Memory B cell (primary cell): ENCODE results near the gene HSD17B1.
A peak's percentile ranks its signal among the peaks of the same experiment; 100 is the strongest.

ENCODE experiments used
- ATAC-seq: fragments of 150-1000 bp; cut with Tn5 transposase; 2 replicates; pipeline ENCODE4 v1.10.0; 2021; ENCODE audit warnings: low read depth, mild to moderate bottlenecking, moderate library complexity
- DNase-seq, 2 donors: peaks; one replicate each; pipeline ENCODE4 v3.0.0; 2022; ENCODE audit warnings: low spot score in 2 of 2
- H3K27ac Mint-ChIP-seq: one replicate; pipeline ENCODE4 v1.8.0; 2022; ENCODE audit warnings: mild to moderate bottlenecking, moderate library complexity, mixed read lengths
- H3K27me3 Mint-ChIP-seq: one replicate; pipeline ENCODE4 v1.8.0; 2022; ENCODE audit warnings: mixed read lengths
- H3K36me3 Mint-ChIP-seq: one replicate; pipeline ENCODE4 v1.8.0; 2022; ENCODE audit warnings: mild to moderate bottlenecking, mixed read lengths
- H3K4me1 Mint-ChIP-seq: one replicate; pipeline ENCODE4 v1.8.0; 2022; ENCODE audit warnings: mixed read lengths
- H3K4me3 Mint-ChIP-seq: one replicate; pipeline ENCODE4 v1.8.0; 2022; ENCODE audit warnings: mild to moderate bottlenecking, moderate library complexity, mixed read lengths
- H3K9me3 Mint-ChIP-seq: one replicate; pipeline ENCODE4 v1.8.0; 2022; ENCODE audit warnings: mixed read lengths

Gene HSD17B1

GRCh38 chr17:42563143-42563509 lies 10.4 kb downstream of the HSD17B1 start:
- peaks cover 26% of the 10 kb centered on the region for H3K4me1 Mint-ChIP-seq
- H3K9me3 Mint-ChIP-seq: no peaks in the 10 kb centered on the region
- DNase-seq: no peak
- no peak for ATAC-seq
- peaks cover 2% of the 10 kb centered on the region for H3K36me3 Mint-ChIP-seq
- no peaks in the 10 kb centered on the region for H3K27me3 Mint-ChIP-seq
- H3K27ac Mint-ChIP-seq: peak overlapping the region; percentile 90
- H3K4me3 Mint-ChIP-seq: peak overlapping the region; percentile 94

DNA sequence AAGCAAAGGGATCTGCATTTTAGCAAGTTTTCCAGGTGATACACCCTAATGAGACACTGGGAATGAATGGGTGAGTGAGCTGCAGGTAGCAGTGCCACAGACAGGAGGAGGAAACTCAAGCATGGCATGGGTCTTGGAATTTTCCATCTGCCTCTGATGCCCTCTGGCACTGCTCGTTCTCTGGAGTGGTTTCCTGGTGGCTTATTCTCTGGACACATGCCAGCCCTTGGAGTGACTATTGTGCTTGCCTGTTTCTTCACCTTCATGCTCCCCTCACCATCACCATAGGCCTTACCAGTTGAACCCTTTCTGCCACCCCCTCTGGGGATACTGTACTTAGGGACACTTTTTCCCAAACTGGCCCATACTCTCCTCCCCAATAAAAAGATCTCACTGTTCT lies 10.8 kb downstream of the HSD17B1 start:
- Mint-ChIP-seq H3K27ac (peak overlapping the region; percentile 72), H3K9me3 (no peaks in the 10 kb centered on the region), H3K4me1 (peaks cover 26% of the 10 kb centered on the region), H3K36me3 (peaks cover 2% of the 10 kb centered on the region), H3K4me3 (peak overlapping the region; percentile 94), H3K27me3 (no peaks in the 10 kb centered on the region)
- ATAC-seq: no peak
- no peak for DNase-seq

DNA sequence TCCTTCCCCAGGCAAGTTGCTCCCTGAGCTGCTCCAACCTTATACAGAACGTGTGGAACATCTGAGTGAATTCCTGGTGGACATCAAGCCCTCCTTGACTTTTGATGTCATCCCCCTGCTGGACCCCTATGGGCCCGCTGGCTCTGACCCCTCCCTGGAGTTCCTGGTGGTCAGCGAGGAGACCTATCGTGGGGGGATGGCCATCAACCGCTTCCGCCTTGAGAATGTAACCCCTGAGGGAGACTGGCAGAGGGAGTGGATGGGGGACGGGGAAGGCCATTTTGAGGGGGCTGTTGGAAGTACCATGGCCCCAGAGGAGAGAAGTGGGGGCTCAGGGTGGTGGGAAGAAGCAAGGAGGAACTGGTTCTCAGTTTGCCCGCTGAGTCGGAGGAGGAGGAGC lies 11.2 kb downstream of the HSD17B1 start:
- H3K9me3 Mint-ChIP-seq: no peaks in the 10 kb centered on the region
- H3K4me1 Mint-ChIP-seq: peaks cover 29% of the 10 kb centered on the region
- peak overlapping the region; percentile 94 for H3K4me3 Mint-ChIP-seq
- no peaks in the 10 kb centered on the region for H3K27me3 Mint-ChIP-seq
- peak overlapping the region; percentile 72 for H3K27ac Mint-ChIP-seq
- no peak for DNase-seq
- peaks cover 5% of the 10 kb centered on the region for H3K36me3 Mint-ChIP-seq
- no peak for ATAC-seq

DNA sequence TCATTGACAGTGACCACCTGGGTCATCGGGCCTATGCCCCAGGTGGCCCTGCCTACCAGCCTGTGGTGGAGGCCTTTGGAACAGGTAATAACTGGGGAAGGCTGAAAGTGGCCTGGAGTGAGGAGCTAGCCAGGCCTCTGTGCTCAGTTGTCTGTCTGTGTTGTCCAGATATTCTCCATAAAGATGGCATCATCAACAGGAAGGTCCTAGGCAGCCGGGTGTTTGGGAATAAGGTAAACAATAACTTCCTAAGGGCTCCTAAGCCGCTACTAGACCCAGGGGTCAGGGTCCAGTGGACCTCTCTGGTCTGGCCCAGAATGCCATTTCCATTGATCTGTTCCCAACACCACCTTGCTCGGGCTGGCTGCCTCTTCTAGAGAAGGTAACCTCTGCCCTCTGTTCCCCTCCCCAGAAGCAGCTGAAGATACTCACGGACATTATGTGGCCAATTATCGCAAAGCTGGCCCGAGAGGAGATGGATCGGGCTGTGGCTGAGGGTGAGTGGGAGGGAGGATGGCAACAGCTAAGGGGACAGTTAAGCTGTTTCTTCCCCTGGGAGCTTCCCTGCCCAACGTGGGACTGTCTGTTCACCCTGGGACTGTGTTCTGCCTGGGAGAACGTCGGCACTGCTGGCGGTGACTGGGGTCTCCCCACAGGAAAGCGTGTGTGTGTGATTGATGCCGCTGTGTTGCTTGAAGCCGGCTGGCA lies 12.2 kb downstream of the HSD17B1 start:
- DNase-seq: no peak
- peaks cover 31% of the 10 kb centered on the region for H3K4me1 Mint-ChIP-seq
- no peak overlapping the region for H3K4me3 Mint-ChIP-seq
- no peaks in the 10 kb centered on the region for H3K9me3 Mint-ChIP-seq
- H3K27me3 Mint-ChIP-seq: no peaks in the 10 kb centered on the region
- H3K27ac Mint-ChIP-seq: peak overlapping the region; percentile 14
- ATAC-seq: no peak
- peaks cover 5% of the 10 kb centered on the region for H3K36me3 Mint-ChIP-seq

DNA sequence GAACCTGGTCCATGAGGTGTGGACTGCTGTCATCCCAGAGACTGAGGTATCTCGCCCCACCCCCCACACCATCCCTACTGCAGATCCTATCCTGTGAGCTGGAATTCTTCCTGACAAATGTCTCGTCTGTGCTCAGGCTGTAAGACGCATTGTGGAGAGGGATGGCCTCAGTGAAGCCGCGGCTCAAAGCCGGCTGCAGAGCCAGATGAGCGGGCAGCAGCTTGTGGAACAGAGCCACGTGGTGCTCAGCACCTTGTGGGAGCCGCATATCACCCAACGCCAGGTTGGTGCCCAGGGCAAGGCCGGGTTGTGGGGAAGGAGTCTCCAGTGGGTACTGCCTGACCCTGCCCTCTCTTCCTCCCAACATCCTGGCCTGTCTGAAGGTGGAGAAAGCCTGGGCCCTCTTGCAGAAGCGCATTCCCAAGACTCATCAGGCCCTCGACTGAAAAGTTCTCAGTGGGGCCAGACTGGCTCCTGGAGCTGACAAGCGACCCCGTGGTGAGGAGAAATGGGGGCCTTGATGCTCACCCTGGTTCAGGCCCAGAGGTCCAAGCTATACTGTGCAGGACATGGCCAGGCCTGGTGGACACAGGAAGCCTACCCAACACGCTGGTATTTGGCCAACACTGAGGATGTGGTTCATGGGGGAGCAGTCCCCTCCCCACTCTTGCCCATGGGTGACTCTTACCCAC lies 12.9 kb downstream of the HSD17B1 start:
- Mint-ChIP-seq H3K27ac (peak overlapping the region; percentile 42), H3K4me3 (peak overlapping the region; percentile 95), H3K27me3 (no peaks in the 10 kb centered on the region), H3K9me3 (no peaks in the 10 kb centered on the region), H3K4me1 (peaks cover 31% of the 10 kb centered on the region), H3K36me3 (peaks cover 5% of the 10 kb centered on the region)
- ATAC-seq (no peak), DNase-seq (no peak)

DNA sequence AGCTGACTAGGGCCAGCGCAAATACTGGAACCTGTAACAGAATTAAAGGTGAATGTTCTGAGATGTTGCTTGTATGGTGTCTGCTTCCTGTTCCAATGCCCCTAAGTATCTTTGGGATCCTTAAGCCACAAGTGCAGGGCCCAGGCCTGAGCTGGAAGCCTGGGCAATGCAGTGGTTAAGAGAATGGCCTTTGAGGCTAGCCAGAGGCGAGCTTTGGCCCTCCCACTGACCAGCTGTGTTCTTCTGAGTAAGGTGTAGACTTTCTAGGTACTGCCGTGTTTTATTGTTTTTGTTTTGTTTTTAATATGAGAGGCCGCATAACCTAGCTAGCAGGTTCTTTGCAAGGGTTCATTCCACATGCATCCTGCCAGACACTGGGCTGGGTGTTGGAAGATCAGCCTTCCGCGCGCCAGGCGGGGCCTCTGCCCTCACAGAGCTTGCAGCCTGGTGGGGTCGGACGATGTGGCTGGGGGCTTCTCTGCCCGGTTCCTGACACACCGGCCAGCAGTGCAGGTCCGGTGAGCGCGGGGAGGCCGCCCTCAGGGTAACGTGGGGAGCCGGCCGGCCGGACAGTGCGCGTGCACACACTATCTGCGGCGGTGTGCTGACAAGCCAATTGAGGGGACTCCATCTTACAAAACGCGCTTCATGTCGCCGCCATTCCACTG lies 13.6 kb downstream of the HSD17B1 start:
- no peak for DNase-seq
- ATAC-seq: no peak
- peak overlapping the region; percentile 95 for H3K4me3 Mint-ChIP-seq
- no peaks in the 10 kb centered on the region for H3K9me3 Mint-ChIP-seq
- peaks cover 31% of the 10 kb centered on the region for H3K4me1 Mint-ChIP-seq
- H3K36me3 Mint-ChIP-seq: peaks cover 7% of the 10 kb centered on the region
- H3K27me3 Mint-ChIP-seq: no peaks in the 10 kb centered on the region
- peak overlapping the region; percentile 89 for H3K27ac Mint-ChIP-seq

DNA sequence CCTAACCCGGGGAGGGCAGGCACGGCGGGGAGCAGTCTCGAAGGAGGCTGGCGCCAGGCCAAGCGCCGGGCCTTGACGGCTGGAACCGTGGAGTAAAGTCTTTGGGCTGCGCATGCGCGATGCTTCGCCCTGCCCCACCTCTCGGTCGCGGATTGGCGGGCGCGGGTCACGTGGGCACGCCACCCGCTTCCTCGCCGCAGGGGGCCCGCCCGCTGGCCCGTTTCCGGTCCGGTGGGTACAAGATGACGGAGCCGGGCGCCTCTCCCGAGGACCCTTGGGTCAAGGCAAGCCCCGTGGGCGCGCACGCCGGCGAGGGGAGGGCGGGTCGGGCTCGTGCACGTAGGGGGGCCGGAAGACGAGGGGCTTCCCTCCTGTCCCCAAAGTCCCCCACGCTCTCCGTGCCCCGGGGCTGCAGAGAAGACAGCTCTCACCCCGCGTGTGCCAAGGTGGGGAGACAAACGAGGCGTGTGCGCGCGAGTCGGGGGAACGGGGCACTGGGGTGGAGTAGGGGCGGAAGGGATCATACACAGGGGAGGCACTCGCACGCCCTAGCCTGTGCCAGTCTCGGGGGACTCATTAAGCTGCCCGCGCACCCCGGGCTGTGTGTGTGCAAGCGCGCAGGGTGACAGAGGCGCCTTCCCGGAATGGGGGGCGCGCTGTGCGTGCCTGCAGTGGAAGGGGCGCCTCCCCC lies 14.3 kb downstream of the HSD17B1 start, which contains the start of gene MLX:
MLX (plus strand) TSS at position 218 of the 691 bp plus-strand sequence; CDS start at position 243, 25 bp downstream.
- no peaks in the 10 kb centered on the region for H3K27me3 Mint-ChIP-seq
- DNase-seq (peak; percentile 85 to 86), ATAC-seq (peak; percentile 83)
- H3K27ac Mint-ChIP-seq: peak within 1 kb of the TSS; percentile 89
- peak within 1 kb of the TSS; percentile 95 for H3K4me3 Mint-ChIP-seq
- no peaks in the 10 kb centered on the region for H3K9me3 Mint-ChIP-seq
- peaks cover 27% of the 10 kb centered on the region for H3K4me1 Mint-ChIP-seq
- peaks cover 9% of the 10 kb centered on the region for H3K36me3 Mint-ChIP-seq

- Mint-ChIP-seq H3K27me3 (no peaks in the 10 kb centered on the region), H3K4me1 (peaks cover 16% of the 10 kb centered on the region), H3K9me3 (no peaks in the 10 kb centered on the region), H3K36me3 (peaks cover 16% of the 10 kb centered on the region), H3K27ac (peak overlapping the region; percentile 64), H3K4me3 (peak overlapping the region; percentile 39)
- ATAC-seq (no peak), DNase-seq (no peak)
Observed at GRCh38 chr17:42568341-42569111, 15.8 kb downstream of the HSD17B1 start.

GRCh38 chr17:42571435-42572225 lies 18.9 kb downstream of the HSD17B1 start:
- Mint-ChIP-seq H3K36me3 (peaks cover 20% of the 10 kb centered on the region), H3K27me3 (no peaks in the 10 kb centered on the region), H3K27ac (no peak overlapping the region), H3K9me3 (no peaks in the 10 kb centered on the region), H3K4me1 (peaks cover 15% of the 10 kb centered on the region), H3K4me3 (no peak overlapping the region)
- ATAC-seq (no peak), DNase-seq (no peak)

- Mint-ChIP-seq H3K36me3 (peaks cover 18% of the 10 kb centered on the region), H3K4me1 (peaks cover 18% of the 10 kb centered on the region), H3K4me3 (no peak overlapping the region), H3K27me3 (no peaks in the 10 kb centered on the region), H3K27ac (no peak overlapping the region), H3K9me3 (no peaks in the 10 kb centered on the region)
- no peak for DNase-seq
- ATAC-seq: no peak
Observed at GRCh38 chr17:42573095-42573494, 20.4 kb downstream of the HSD17B1 start.

DNA sequence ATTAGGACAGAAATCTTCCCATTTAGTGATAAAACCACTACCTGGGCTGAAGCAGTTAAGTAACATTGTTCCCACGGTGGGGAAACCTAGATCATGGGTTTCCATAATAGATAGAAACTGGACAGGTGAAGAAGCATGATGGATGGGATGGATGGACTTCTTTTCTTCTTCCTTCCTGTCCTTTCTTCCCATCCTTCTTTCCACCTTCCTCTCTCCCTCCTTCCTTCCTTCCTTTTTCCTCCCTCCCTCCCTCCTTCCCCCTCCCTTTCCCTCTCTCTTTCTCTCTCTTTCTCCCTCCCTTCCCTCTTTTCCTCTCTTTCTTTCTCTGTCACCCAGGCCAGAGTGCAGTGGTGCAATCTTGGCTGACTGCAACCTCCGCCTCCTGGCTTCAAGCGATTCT lies 21.7 kb downstream of the HSD17B1 start:
- no peak overlapping the region for H3K4me3 Mint-ChIP-seq
- peaks cover 16% of the 10 kb centered on the region for H3K4me1 Mint-ChIP-seq
- DNase-seq: no peak
- H3K27ac Mint-ChIP-seq: no peak overlapping the region
- H3K9me3 Mint-ChIP-seq: no peaks in the 10 kb centered on the region
- no peaks in the 10 kb centered on the region for H3K27me3 Mint-ChIP-seq
- H3K36me3 Mint-ChIP-seq: peaks cover 16% of the 10 kb centered on the region
- ATAC-seq: no peak

DNA sequence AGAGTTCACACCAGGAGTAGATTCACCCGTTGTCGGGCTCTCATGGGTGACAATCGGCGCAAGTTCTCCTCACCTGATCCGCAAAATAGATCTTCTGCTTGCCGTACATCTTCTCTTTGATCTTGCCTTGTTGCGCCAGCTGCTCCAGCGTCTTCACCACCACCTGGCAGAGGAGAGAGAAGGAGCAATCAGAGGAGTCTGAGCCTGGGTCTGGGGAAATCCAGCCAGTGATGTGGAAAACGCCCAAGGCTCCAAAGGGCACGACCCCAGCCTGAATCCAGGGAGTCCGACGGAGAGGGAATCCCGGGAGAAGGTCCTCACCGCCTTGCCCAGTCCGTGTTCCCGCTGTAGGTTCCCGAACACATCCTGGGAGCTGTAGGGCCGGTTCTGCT lies 24.4 kb downstream of the HSD17B1 start:
- Mint-ChIP-seq H3K27me3 (no peaks in the 10 kb centered on the region), H3K9me3 (no peaks in the 10 kb centered on the region), H3K36me3 (peaks cover 19% of the 10 kb centered on the region), H3K27ac (peak overlapping the region; percentile 89), H3K4me3 (peak overlapping the region; percentile 96), H3K4me1 (peaks cover 18% of the 10 kb centered on the region)
- DNase-seq (no peak), ATAC-seq (no peak)
